Measurements from ENCODE around the gene METTL5.
"Not testable (repeated sequence)": the region's sequence is repeated elsewhere in the genome, so short reads cannot be mapped to it uniquely, and the experiment has no call there.

DNA sequence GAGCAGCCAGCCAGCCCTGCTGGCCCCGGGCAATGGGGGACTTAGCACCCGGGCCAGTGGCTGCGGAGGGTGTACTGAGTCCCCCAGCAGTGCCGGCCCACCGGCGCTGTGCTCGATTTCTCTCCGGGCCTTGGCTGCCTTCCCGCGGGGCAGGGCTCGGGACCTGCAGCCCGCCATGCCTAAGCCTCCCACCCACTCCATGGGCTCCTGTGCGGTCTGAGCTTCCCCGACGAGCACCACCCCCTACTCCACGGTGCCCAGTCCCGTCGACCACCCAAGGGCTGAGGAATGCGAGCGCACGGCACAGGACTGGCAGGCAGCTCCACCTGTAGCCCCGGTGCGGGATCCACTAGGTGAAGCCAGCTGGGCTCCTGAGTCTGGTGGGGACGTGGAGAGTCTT is 16.9 kb upstream of the METTL5 start:
- TF ChIP-seq, protein P1, sequence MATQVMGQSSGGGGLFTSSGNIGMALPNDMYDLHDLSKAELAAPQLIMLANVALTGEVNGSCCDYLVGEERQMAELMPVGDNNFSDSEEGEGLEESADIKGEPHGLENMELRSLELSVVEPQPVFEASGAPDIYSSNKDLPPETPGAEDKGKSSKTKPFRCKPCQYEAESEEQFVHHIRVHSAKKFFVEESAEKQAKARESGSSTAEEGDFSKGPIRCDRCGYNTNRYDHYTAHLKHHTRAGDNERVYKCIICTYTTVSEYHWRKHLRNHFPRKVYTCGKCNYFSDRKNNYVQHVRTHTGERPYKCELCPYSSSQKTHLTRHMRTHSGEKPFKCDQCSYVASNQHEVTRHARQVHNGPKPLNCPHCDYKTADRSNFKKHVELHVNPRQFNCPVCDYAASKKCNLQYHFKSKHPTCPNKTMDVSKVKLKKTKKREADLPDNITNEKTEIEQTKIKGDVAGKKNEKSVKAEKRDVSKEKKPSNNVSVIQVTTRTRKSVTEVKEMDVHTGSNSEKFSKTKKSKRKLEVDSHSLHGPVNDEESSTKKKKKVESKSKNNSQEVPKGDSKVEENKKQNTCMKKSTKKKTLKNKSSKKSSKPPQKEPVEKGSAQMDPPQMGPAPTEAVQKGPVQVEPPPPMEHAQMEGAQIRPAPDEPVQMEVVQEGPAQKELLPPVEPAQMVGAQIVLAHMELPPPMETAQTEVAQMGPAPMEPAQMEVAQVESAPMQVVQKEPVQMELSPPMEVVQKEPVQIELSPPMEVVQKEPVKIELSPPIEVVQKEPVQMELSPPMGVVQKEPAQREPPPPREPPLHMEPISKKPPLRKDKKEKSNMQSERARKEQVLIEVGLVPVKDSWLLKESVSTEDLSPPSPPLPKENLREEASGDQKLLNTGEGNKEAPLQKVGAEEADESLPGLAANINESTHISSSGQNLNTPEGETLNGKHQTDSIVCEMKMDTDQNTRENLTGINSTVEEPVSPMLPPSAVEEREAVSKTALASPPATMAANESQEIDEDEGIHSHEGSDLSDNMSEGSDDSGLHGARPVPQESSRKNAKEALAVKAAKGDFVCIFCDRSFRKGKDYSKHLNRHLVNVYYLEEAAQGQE (IDR thresholded peaks at IDR 0.05; ENCODE audit: borderline replicate concordance): not testable (repeated sequence)
- TF ChIP-seq, protein P1 (CRISPR knock-in tag; IDR thresholded peaks at IDR 0.05; ENCODE audit: low read depth): not testable (repeated sequence)
- TF ChIP-seq, protein P2, sequence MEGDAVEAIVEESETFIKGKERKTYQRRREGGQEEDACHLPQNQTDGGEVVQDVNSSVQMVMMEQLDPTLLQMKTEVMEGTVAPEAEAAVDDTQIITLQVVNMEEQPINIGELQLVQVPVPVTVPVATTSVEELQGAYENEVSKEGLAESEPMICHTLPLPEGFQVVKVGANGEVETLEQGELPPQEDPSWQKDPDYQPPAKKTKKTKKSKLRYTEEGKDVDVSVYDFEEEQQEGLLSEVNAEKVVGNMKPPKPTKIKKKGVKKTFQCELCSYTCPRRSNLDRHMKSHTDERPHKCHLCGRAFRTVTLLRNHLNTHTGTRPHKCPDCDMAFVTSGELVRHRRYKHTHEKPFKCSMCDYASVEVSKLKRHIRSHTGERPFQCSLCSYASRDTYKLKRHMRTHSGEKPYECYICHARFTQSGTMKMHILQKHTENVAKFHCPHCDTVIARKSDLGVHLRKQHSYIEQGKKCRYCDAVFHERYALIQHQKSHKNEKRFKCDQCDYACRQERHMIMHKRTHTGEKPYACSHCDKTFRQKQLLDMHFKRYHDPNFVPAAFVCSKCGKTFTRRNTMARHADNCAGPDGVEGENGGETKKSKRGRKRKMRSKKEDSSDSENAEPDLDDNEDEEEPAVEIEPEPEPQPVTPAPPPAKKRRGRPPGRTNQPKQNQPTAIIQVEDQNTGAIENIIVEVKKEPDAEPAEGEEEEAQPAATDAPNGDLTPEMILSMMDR (IDR thresholded peaks at IDR 0.05 in 2 of 3, conservative IDR thresholded peaks at IDR 0.05 in 1 of 3; ENCODE audit: insufficient read depth in 2 of 3, low read depth in 1 of 3, low read length in 3 of 3): not testable (repeated sequence)
- TF ChIP-seq JUNB (CRISPR knock-in tag; conservative IDR thresholded peaks at IDR 0.05); ZNF274 (IDR thresholded peaks at IDR 0.05; ENCODE audit: borderline replicate concordance, low read depth, low read length); FOXP1 (CRISPR knock-in tag; IDR thresholded peaks at IDR 0.05): not testable (repeated sequence)

Measured in K562 (cell line).